Pancreas (tissue), 10 donors: ENCODE data around the gene CHRM2. TPM values are rescaled to one million over a fixed set of nuclear protein-coding genes. Genes with fewer than 3 reads are reported as not detected.

Experiments
- ATAC-seq, 4 donors: fragments of 200-7000 bp; cut with Tn5 transposase; one replicate each; pipeline versions ENCODE4 v1.8.0 to v1.9.1; 2020; ENCODE audit warnings: mild to moderate bottlenecking in 4 of 4, moderate library complexity in 4 of 4
- DNase-seq, 6 donors: peaks; one replicate each; pipeline ENCODE4 v3.0.0-alpha.2; 2020
- FAIRE-seq: peaks from 2 replicates; lab custom pipeline; 2012; peaks lifted over from hg19 to GRCh38; lab: Jason Lieb, UNC
- H3K27ac ChIP-seq, 4 donors: fragments of 200-600 bp; sonication (generic); 1 replicate in 3 of 4; 2 replicates in 1 of 4; pipeline versions ENCODE4 v1.5.0 to v1.8.0; 2020
- H3K27me3 ChIP-seq, 4 donors: fragments of 200-600 bp; one replicate each; pipeline ENCODE4 v1.8.0; 2021
- H3K36me3 ChIP-seq, 3 donors: fragments of 200-600 bp; sonication (generic) in 1 of 3; one replicate each; pipeline versions ENCODE4 v1.5.0 to v1.8.0; 2020 to 2021
- H3K4me1 ChIP-seq, 3 donors: fragments of 200-600 bp; one replicate each; pipeline ENCODE4 v1.8.0; 2021
- H3K4me3 ChIP-seq, 4 donors: fragments of 200-600 bp; sonication (generic) in 2 of 4; one replicate each; pipeline versions ENCODE4 v1.5.0 to v1.8.0; 2020 to 2021
- H3K9me3 ChIP-seq, 4 donors: fragments of 200-600 bp; one replicate each; pipeline ENCODE4 v1.8.0; 2021
- whole genome bisulfite sequencing, 2 donors: extraction: QIAGEN DNeasy Blood & Tissue Kit; methylation state at CpG; one replicate each; pipeline ENCODE4 v1.1.7; 2013; 5-methylcytosine and 5-hydroxymethylcytosine counted together
- intact Hi-C, 3 donors: fragments of 100-400 bp; cut with DNase I; formaldehyde crosslinking; loops; one replicate each; pipeline versions ENCODE4 v1.11.1 to v1.14.2; 2022
- polyA plus RNA-seq, 2 donors: library from polyadenylated mRNA; stranded (reverse); fragments of 200-250 nt; gene quantifications; one replicate each; pipeline ENCODE4 v1.2.3, GENCODE V29; 2013
- total RNA-seq, 6 donors: library from RNA; stranded (reverse); fragmentation: NEBNext Ultra II Directional in 4 of 6; extraction: Animal tissue kit (Norgen Biotek cat#: 25700) in 4 of 6; gene quantifications; one replicate each; pipeline versions ENCODE4 v1.2.1 to v1.2.4, GENCODE V29; 2021 to 2023
- TF ChIP-seq, protein P1 (sequence below), 4 donors: fragments of 200-600 bp; sonication (generic) in 3 of 4; IDR thresholded peaks; one replicate each; pipeline versions ENCODE4 v1.5.0 to v1.8.0; 2021; ENCODE audit warnings: antibody characterized with exemption in 4 of 4
- donor health status: healthy with polysubstance abuse.
- donor health status: DM: no; HTN: no; CAD: no; lungs with moderate emphysema.
- donor health status: DM: no; HTN: no; CAD: no.
- donor health status: control.
- donor health status: control.
- donor health status: Bipolar disorder and iron deficiency.
- donor health status: DM: yes; HTN: yes; CAD: no.
- donor health status: DM: no; HTN: no; CAD: no.
- donor health status: DM: no; HTN: no; CAD: no.
- donor health status: DM: yes; HTN: yes; CAD: no.

The CHRM2 gene
- total and polyA plus RNA-seq, 8 donors = 0.03 to 0.12 (median 0.08) TPM; not detected in 5

- no peak for DNase-seq
- WGBS, 2 donors = 37 to 39% methylated on average over 3 of the region's 3 CpGs
- no peak for FAIRE-seq
Observed at GRCh38 chr7:136857573-136857972, 10.9 kb upstream of the CHRM2 start.

DNA sequence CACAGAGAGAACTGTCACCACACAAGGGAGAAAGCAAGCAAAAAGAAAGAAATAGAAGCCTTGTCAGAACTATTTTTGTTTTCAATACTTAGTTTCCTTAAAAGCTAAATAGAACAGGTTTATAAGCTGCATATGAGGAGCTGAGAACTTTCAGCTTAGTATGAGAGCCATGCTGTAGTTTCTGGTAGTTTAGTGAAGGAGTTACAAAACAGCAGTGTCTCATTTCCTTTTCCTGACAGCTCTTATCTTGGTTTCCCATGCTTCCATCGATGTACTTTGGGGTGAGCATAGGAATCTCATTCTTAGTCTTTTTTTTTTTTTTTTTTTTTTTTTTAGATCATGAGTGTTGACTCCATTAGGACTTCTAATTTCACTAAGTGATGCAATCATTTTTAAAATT is 8.6 kb upstream of the CHRM2 start:
- FAIRE-seq = no peak
- H3K9me3 ChIP-seq = no peaks in the 10 kb centered on the region
- DNase-seq = no peak
- peaks cover 0 to 4% (median 1%) of the 10 kb centered on the region in 4 donors for H3K27me3 ChIP-seq
- H3K4me3 ChIP-seq = no peak overlapping the region
- no peaks in the 10 kb centered on the region for H3K36me3 ChIP-seq
- no peaks in the 10 kb centered on the region for H3K4me1 ChIP-seq
- ATAC-seq = no peak
- intact Hi-C loops = no loop called here
- no peak overlapping the region for H3K27ac ChIP-seq
- TF ChIP-seq, protein P1, sequence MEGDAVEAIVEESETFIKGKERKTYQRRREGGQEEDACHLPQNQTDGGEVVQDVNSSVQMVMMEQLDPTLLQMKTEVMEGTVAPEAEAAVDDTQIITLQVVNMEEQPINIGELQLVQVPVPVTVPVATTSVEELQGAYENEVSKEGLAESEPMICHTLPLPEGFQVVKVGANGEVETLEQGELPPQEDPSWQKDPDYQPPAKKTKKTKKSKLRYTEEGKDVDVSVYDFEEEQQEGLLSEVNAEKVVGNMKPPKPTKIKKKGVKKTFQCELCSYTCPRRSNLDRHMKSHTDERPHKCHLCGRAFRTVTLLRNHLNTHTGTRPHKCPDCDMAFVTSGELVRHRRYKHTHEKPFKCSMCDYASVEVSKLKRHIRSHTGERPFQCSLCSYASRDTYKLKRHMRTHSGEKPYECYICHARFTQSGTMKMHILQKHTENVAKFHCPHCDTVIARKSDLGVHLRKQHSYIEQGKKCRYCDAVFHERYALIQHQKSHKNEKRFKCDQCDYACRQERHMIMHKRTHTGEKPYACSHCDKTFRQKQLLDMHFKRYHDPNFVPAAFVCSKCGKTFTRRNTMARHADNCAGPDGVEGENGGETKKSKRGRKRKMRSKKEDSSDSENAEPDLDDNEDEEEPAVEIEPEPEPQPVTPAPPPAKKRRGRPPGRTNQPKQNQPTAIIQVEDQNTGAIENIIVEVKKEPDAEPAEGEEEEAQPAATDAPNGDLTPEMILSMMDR (IDR thresholded peaks at IDR 0.05) = no peak
- WGBS, 2 donors = 11 to 13% methylated on average over 1 of the region's 1 CpG

More at GRCh38 chr7:136857573-136857972, 10.9 kb upstream of the CHRM2 start:
- no peak for ATAC-seq
- TF ChIP-seq, protein P1 (IDR thresholded peaks at IDR 0.05) = no peak
- Histone ChIP-seq H3K36me3 (no peaks in the 10 kb centered on the region), H3K9me3 (no peaks in the 10 kb centered on the region), H3K4me3 (no peak overlapping the region), H3K27me3 (peaks cover 0 to 4% (median 2%) of the 10 kb centered on the region in 4 donors), H3K4me1 (no peaks in the 10 kb centered on the region), H3K27ac (no peak overlapping the region)
- intact Hi-C loops = no loop called here

DNA sequence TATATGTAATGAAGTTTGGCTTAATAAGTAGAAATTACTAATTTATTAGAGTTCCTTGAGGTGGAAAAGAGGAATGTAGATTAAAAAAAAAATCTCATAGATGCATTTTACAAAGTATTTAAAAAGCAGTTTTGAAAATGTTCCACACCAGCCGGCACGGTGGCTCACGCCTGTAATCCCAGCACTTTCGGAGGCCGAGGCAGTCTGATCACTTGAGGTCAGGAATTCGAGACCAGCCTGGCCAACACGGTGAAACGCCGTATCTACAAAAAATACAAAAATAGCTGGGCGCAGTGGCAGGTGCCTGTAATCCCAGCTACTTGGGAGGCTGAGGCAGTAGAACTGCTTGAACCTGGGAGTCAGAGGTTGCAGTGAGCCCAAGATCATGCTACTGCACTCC is 3.2 kb upstream of the CHRM2 start:
- Histone ChIP-seq H3K36me3 (no peaks in the 10 kb centered on the region), H3K4me3 (no peak overlapping the region), H3K9me3 (no peaks in the 10 kb centered on the region), H3K27ac (no peak overlapping the region), H3K4me1 (no peaks in the 10 kb centered on the region), H3K27me3 (peaks cover 0 to 9% (median 6%) of the 10 kb centered on the region in 4 donors)
- TF ChIP-seq, protein P1 (IDR thresholded peaks at IDR 0.05) = no peak
- FAIRE-seq (no peak), DNase-seq (no peak), ATAC-seq (no peak)
- WGBS, 2 donors = 70 to 75% methylated on average over 10 of the region's 10 CpGs
- intact Hi-C loops = no loop called here

DNA sequence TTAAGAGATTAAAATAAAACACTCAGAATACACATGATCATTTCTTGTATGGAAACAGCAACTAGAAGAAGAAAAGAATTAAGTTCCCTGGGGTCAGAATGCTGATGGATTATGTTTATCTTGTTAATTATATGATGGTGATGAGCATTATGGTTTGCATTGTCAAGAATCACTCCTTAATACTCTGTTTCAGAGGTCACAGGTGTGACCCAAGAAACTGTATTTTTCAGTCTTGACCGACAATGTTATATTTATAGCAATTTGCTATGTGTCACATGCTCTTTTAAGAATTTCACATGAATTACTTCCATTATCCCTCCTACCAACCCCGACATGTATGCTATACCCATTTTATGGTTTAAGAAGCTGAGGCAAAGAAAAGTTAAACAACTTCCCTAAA is 2.7 kb upstream of the CHRM2 start:
- WGBS, 2 donors = 60 to 83% methylated on average over 2 of the region's 2 CpGs
- H3K27ac ChIP-seq = no peak overlapping the region
- no peak for FAIRE-seq
- TF ChIP-seq, protein P1 (IDR thresholded peaks at IDR 0.05) = no peak
- no peaks in the 10 kb centered on the region for H3K4me1 ChIP-seq
- H3K36me3 ChIP-seq = no peaks in the 10 kb centered on the region
- peaks cover 0 to 9% (median 6%) of the 10 kb centered on the region in 4 donors for H3K27me3 ChIP-seq
- no peak overlapping the region for H3K4me3 ChIP-seq
- H3K9me3 ChIP-seq = no peaks in the 10 kb centered on the region
- no peak for ATAC-seq
- no peak for DNase-seq
- intact Hi-C loops = no loop called here
